NCI-H1436 treated with DMSO at 0.1 percent for 48 hours (cell line): ENCODE measurements around the gene PHTF1.
"Not testable (repeated sequence)": the region's sequence is repeated elsewhere in the genome, so short reads cannot be mapped to it uniquely, and the experiment has no call there.

Experiments
- DNase-seq: peaks from one replicate; lab custom pipeline; 2025; lab: John Stamatoyannopoulos, UW

Gene PHTF1

GRCh38 chr1:113718621-113719020 lies 40.7 kb downstream of the PHTF1 start:
- not testable (repeated sequence) for DNase-seq

- DNase-seq: not testable (repeated sequence)
Measured at GRCh38 chr1:113717506-113717905, 41.8 kb downstream of the PHTF1 start.

DNA sequence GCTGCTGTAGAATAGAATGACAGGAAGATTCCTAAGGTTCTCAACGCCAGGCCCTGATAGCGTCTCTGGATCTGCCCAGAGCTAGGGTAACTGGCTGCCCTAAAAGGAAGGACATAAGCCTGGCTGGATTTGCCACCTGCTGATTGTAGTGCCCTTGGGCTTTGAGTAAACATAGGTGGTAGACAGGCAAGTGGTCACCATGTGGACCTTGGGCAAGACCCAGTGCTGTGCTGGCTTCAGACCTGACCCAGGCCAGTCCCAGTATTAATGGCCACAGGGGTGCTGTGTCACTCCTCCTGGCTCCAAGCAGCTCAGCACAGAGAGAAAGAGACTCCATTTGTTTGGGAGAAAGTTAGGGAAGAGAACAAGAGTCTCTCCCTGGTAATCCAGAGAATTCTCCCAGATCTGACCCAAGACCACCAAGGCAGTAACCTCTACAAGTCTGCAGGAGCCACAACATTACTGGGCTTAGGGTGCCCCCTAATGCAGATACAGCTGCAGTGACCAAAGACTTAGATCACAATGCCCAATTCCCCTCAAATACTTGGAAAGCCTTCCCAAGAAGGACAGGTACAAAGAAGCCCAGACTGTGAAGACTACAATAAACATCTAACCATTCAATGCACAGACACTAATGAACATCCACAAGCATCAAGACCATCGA lies 44.5 kb downstream of the PHTF1 start:
- no peak for DNase-seq

DNA sequence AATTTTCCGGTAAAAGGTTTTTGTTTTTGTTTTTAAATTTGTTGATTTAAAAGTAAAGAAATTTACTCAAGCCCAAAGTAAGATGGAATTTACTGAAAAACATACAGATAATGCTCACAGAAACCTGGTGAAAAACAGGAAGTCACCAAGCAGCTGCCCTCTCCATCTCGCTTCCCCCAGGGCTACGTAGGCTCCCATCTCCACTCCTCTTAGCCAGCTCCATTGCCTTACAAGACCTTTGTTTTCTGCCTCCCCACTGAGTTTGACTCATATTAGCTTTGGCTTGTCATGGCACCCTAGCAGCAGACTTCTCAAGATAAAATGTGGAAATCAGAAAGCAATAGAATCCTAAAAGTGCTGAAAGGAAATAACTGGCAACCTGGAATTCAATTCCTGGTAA lies 57.9 kb downstream of the PHTF1 start:
- no peak for DNase-seq

DNA sequence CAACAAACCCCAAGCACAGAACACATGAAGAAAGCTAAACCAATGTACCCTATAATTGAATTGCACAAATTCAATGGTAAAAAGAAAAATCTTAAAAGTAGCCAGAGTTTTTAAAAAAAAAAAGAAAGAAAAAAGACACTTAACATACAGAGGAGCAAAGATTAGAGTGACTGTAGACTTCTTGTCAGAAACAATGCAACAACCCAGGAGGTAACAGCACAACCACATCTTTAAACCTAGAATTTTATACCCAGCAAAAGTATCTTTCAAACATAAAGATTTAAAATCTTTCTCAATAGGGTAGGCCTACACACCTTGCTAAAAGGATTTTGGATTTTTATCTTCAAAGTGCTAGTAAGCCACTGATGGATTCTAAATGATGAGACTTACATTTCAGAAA lies 64.4 kb downstream of the PHTF1 start:
- DNase-seq: no peak

GRCh38 chr1:113692824-113693431 lies 66.4 kb downstream of the PHTF1 start:
- DNase-seq: no peak

- no peak for DNase-seq
Measured at GRCh38 chr1:113692342-113692741, 66.9 kb downstream of the PHTF1 start.

GRCh38 chr1:113691184-113691583 lies 68.1 kb downstream of the PHTF1 start:
- DNase-seq: no peak

GRCh38 chr1:113686891-113687618 lies 72.2 kb downstream of the PHTF1 start:
- no peak for DNase-seq

DNA sequence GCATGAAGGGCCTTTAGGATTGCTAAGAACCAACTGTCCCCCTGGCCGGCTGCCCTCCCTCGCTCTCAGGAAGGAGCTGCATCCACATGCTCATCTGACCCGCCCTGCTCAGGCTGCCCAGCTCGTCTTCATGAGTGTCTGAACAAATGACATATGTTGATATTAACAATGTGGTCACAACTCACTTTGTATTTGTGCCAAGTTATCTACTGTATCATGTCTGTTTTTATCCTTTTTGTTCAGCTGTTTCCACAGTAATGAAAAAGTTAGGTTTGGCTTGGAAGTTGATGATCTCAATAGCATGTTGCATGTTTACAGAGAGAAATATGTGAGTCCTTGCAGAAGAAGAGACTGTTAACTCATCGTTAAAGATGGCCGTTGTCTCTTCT lies 75.1 kb downstream of the PHTF1 start:
- DNase-seq: no peak

DNA sequence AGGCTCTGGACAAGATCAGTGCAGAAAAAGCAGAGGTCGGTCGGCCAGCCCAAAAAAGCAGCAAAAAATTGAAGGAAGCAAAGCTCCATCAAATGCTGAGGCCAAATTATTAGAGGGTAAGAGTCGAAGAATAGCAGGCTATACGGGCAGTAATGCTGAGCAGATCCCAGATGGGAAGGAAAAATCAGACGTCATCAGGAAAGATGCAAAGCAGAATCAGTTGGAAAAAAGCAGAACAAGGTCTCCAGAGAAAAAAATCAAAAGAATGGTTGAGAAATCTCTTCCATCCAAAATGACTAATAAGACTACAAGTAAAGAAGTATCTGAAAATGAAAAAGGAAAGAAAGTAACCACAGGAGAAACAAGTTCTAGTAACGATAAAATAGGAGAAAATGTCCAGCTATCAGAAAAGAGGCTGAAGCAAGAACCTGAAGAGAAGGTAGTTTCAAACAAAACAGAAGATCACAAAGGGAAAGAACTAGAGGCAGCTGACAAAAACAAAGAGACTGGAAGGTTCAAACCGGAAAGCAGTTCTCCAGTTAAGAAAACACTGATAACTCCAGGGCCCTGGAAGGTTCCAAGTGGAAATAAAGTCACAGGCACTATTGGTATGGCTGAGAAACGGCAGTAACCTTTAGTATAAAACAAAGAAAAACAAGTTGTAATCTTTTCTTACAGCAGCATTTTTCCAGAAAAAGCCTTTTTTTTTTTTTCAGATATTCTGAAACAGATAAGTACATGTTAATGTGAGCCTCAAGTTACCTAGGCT lies 75.7 kb downstream of the PHTF1 start:
- DNase-seq: no peak

GRCh38 chr1:113681596-113682337 lies 77.5 kb downstream of the PHTF1 start:
- no peak for DNase-seq

- no peak for DNase-seq
Measured at GRCh38 chr1:113678159-113678469, 81.2 kb downstream of the PHTF1 start.

DNA sequence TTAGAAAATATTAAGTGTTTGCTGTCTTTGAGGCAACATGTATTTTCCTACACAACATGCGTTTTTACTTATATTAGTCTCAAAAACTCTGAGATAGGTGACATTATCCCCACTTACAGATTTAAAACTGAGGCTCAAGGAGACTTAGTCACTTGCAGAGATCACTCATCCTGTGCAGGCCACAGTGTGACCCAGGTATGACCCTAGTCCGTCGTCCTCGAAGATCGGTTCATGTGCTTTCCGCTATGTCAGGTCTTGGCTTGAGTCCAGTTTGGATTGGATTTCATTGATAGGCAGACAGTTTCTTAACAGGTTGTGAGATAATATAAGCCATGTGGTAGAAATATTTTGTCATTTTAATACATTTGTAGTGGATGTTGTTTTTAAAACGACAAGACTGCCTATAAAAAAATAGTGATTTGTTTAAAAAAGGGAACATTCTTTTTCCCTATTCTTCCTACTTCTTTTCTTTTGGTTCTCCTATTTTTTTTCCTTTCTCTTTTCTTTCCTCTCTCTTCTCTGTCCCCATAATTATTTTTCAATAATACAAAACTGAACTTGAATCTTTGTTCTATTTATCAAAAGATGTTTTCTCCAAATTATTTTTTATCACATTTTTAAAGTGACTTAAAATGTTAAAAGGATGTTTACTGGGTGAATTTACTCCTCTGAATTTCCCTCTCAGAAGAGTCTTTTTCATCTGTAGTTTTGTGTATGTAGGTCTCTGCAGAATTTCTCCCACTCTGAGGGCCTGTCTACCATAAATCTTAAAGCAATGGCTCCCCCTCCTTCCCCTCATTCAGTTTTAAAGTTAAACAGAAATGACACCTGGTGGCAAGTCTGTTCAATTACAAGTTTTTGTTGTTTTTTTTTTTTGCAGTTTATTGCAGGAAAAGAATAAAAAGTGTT lies 81.8 kb downstream of the PHTF1 start:
- no peak for DNase-seq

DNA sequence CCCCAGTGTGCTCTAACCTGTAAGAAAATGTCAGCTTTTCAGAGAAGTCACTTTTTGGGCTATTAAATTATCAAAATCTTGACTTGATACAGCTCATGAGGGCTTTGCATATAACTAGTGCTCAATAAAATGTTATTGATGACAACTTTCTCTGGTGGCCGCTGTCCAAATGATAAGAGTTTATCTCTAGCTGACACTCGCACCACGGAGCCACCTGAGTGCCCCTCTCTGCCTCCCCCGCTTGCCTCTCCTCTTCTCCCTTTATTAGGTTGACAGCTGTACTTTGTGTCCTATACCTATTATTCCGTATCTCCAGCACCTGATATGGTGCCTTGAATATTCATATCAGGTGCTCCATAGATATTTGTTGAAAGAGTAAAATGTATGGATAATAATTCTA lies 82.8 kb downstream of the PHTF1 start:
- DNase-seq: no peak

GRCh38 chr1:113675302-113675701 lies 84.0 kb downstream of the PHTF1 start:
- DNase-seq: no peak

DNA sequence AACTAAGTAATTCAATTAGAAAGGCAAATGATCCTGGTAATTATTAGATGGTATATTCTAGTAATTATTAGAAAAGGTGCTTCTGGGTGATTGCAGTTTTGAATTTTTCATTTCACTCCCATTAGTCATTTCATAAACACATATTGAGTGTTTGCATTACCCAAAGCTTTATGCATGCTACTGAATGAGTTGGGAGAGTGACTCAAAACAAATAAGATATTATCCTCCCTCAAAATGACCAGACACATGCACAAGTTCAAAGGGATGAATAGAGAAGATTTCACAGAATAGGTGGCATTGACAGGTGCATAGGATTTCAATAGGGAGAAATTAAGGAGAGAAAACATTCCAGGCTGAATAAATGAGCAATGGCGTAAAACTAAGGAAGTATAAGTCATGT lies 84.7 kb downstream of the PHTF1 start:
- DNase-seq: no peak

GRCh38 chr1:113672491-113672890 lies 86.8 kb downstream of the PHTF1 start:
- DNase-seq: no peak

GRCh38 chr1:113670650-113671049 lies 88.6 kb downstream of the PHTF1 start:
- no peak for DNase-seq

GRCh38 chr1:113669988-113670387 lies 89.3 kb downstream of the PHTF1 start:
- DNase-seq: no peak

GRCh38 chr1:113666126-113666525 lies 93.2 kb downstream of the PHTF1 start:
- no peak for DNase-seq
